Breast epithelium (tissue), 4 donors: ENCODE results near the gene SHISA6. TPM values are rescaled to one million over a fixed set of nuclear protein-coding genes. Genes with fewer than 3 reads are reported as not detected.
A peak's percentile ranks its signal among the peaks of the same experiment; 100 is the strongest.

Experiments used
- DNase-seq, 2 donors: peaks; one replicate each; pipeline ENCODE4 v3.0.0-alpha.2; 2019; ENCODE audit warnings: low spot score in 2 of 2
- H3K27ac ChIP-seq, 2 donors: fragments of 200-600 bp; sonication (generic) in 1 of 2; one replicate each; pipeline ENCODE4 v1.5.1; 2016 to 2019; ENCODE audit warnings: mild to moderate bottlenecking in 1 of 2
- H3K27me3 ChIP-seq, 2 donors: fragments of 200-600 bp; sonication (generic) in 1 of 2; one replicate each; pipeline versions ENCODE4 v1.5.1 to v1.6.0; 2017 to 2019; ENCODE audit warnings: control low read depth in 1 of 2, mild to moderate bottlenecking in 1 of 2
- H3K36me3 ChIP-seq: fragments of 200-600 bp; one replicate; pipeline ENCODE4 v1.5.1; 2019
- H3K4me1 ChIP-seq, 2 donors: fragments of 200-600 bp; sonication (generic); one replicate each; pipeline ENCODE4 v1.5.1; 2016 to 2019; ENCODE audit warnings: control low read depth in 1 of 2
- H3K4me3 ChIP-seq, 3 donors: fragments of 200-600 bp; sonication (generic); 1 replicate in 2 of 3; 2 replicates in 1 of 3; pipeline ENCODE4 v1.5.1; 2016 to 2019; ENCODE audit warnings: mild to moderate bottlenecking in 3 of 3, moderate library complexity in 2 of 3
- H3K9me3 ChIP-seq, 2 donors: fragments of 200-600 bp; sonication (generic) in 1 of 2; one replicate each; pipeline ENCODE4 v1.5.1; 2016 to 2019; ENCODE audit warnings: control low read depth in 1 of 2
- POLR2A ChIP-seq: fragments of 450-650 bp; IDR thresholded peaks from one replicate; pipeline ENCODE4 v1.6.1; 2016; ENCODE audit warnings: antibody characterized with exemption, mild to moderate bottlenecking, moderate library complexity
- POLR2AphosphoS5 ChIP-seq, 3 donors: sonication (generic); formaldehyde crosslinking; IDR thresholded peaks; one replicate each; pipeline ENCODE4 v1.6.1; 2017; ENCODE audit warnings: antibody characterized with exemption in 3 of 3
- intact Hi-C: fragments of 100-400 bp; cut with DNase I; formaldehyde crosslinking; loops from one replicate; pipeline ENCODE4 v1.15.1; 2023; ENCODE audit warnings: low total_unique reads
- total RNA-seq, 3 donors: library from RNA; depleted of rRNA; stranded (reverse); fragments of >200 nt; gene quantifications; one replicate each; pipeline ENCODE4 v1.1.0, GENCODE V29; 2016
- TF ChIP-seq, protein P1 (sequence below), 3 donors: fragments of 450-650 bp; IDR thresholded peaks; one replicate each; pipeline ENCODE4 v1.5.1; 2016 to 2017; ENCODE audit warnings: antibody characterized with exemption in 3 of 3, mild to moderate bottlenecking in 3 of 3, moderate library complexity in 3 of 3

Gene SHISA6
- total RNA-seq, 3 donors from 2014 or later: 0.44 to 5.3 (median 3.3) TPM

DNA sequence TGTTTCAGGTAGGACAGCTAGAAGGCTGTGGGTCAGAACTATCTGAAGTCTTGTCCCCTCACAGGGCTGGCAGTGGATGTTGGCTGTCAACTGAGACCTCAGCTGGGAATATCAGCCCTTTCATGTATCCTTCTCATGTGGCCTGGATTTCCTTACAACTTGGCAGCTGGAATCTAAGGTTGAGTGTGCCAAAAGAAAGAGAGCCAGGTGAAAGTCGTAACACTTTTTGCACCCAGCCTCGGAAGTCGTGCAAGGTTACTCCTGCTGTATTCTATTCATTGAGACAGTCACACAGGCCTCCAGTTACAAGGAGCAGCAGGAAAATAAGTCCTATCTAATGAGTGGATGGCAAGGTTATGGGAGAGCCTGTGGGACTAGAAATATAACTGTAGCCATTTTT is 304.7 kb downstream of the SHISA6 start:
- no peak for TF ChIP-seq POLR2AphosphoS5 (IDR thresholded peaks at IDR 0.05)
- TF ChIP-seq, protein P1, sequence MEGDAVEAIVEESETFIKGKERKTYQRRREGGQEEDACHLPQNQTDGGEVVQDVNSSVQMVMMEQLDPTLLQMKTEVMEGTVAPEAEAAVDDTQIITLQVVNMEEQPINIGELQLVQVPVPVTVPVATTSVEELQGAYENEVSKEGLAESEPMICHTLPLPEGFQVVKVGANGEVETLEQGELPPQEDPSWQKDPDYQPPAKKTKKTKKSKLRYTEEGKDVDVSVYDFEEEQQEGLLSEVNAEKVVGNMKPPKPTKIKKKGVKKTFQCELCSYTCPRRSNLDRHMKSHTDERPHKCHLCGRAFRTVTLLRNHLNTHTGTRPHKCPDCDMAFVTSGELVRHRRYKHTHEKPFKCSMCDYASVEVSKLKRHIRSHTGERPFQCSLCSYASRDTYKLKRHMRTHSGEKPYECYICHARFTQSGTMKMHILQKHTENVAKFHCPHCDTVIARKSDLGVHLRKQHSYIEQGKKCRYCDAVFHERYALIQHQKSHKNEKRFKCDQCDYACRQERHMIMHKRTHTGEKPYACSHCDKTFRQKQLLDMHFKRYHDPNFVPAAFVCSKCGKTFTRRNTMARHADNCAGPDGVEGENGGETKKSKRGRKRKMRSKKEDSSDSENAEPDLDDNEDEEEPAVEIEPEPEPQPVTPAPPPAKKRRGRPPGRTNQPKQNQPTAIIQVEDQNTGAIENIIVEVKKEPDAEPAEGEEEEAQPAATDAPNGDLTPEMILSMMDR (IDR thresholded peaks at IDR 0.05): no peak
- no peak for TF ChIP-seq POLR2A
- intact Hi-C loops: loop anchor here (10.0 kb wide), 1 partner anchor 1449 kb away; no protein-coding TSS in a partner anchor

DNA sequence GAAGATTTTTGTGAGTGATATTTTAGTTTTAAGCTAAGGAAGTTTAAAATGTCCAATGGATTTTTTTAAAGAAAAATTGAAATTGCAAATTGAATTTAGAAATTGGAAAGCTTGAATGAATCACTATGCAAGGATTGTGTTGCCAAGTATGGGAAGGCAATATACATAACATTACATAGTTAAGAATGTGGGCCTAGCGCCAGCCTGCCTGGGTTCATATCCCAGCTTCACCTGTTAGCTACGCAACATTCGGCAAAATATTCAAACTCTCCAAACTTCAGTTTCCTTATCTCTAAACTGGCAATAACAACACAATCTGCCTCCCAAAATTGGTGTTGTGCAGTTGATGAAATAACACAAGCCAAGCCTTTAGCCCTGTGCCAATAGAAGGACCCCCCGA is 306.8 kb downstream of the SHISA6 start:
- no peaks in the 10 kb centered on the region for H3K9me3 ChIP-seq
- H3K36me3 ChIP-seq: no peaks in the 10 kb centered on the region
- no peak for DNase-seq
- H3K4me1 ChIP-seq: no peaks in the 10 kb centered on the region
- H3K27me3 ChIP-seq: no peaks in the 10 kb centered on the region
- no peak overlapping the region for H3K27ac ChIP-seq
- TF ChIP-seq POLR2A (no peak), POLR2AphosphoS5 (IDR thresholded peaks at IDR 0.05) (no peak)
- TF ChIP-seq, protein P1 (IDR thresholded peaks at IDR 0.05): no peak
- intact Hi-C loops: loop anchor here (10.0 kb wide), 1 partner anchor 1447 kb away; no protein-coding TSS in a partner anchor
- H3K4me3 ChIP-seq: no peak overlapping the region

More for the DNA sequence above, 304.7 kb downstream of the SHISA6 start:
- H3K4me1 ChIP-seq: no peaks in the 10 kb centered on the region
- H3K27ac ChIP-seq: no peak overlapping the region
- H3K4me3 ChIP-seq: no peak overlapping the region
- no peaks in the 10 kb centered on the region for H3K27me3 ChIP-seq
- H3K36me3 ChIP-seq: no peaks in the 10 kb centered on the region
- peaks cover 13 to 20% of the 10 kb centered on the region in 2 donors for H3K9me3 ChIP-seq
- no peak for DNase-seq

DNA sequence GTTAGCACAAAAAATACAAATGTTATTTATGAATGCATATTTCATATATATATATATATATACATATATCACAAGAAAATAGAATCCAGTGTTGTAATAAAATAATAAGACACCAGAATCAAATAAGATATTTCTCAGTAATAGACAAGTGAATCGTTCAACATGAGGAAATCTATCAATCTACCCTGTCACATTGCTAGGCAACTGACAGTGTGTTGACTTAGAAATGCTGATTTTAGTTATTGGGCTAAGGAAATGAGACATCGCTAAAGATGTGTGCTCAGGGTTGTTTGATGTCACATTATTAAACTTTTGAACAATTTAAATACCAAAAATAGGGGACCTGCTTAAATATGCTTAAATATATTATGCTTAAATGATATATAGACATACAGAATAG is 307.4 kb downstream of the SHISA6 start:
- intact Hi-C loops: loop anchor here (10.0 kb wide), 1 partner anchor 1446 kb away; no protein-coding TSS in a partner anchor

DNA sequence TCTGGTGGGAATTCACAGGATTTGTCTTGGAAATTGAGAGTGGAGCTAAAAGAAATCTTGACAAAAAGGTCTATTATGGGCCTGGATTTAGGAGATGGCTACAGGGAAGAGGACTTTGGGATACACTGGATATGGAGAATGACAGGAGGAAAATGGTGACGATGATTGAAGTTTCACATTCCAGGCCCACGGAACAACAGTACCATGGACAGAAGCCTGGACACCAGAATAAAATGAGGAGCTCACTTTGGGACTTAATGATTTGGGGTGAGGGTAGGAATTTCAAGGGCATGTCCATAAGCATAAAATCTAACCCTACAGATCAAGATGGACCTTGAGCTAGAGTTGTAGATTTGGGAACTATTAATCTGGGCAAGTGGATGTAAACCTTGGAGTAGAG is 309.4 kb downstream of the SHISA6 start:
- DNase-seq: no peak
- H3K27ac ChIP-seq: peak overlapping the region in 1 of 2 donors; percentile 32
- no peak for TF ChIP-seq POLR2AphosphoS5 (IDR thresholded peaks at IDR 0.05)
- TF ChIP-seq, protein P1 (IDR thresholded peaks at IDR 0.05): no peak
- no peak for TF ChIP-seq POLR2A
- H3K36me3 ChIP-seq: no peaks in the 10 kb centered on the region
- H3K4me3 ChIP-seq: no peak overlapping the region
- no peaks in the 10 kb centered on the region for H3K27me3 ChIP-seq
- H3K9me3 ChIP-seq: no peaks in the 10 kb centered on the region
- no peaks in the 10 kb centered on the region for H3K4me1 ChIP-seq
- intact Hi-C loops: no loop called here

More for the DNA sequence above, 307.4 kb downstream of the SHISA6 start:
- no peaks in the 10 kb centered on the region for H3K4me1 ChIP-seq
- H3K36me3 ChIP-seq: no peaks in the 10 kb centered on the region
- TF ChIP-seq POLR2AphosphoS5 (IDR thresholded peaks at IDR 0.05) (no peak), POLR2A (no peak)
- TF ChIP-seq, protein P1 (IDR thresholded peaks at IDR 0.05): no peak
- no peak overlapping the region for H3K27ac ChIP-seq
- no peak overlapping the region for H3K4me3 ChIP-seq
- no peaks in the 10 kb centered on the region for H3K27me3 ChIP-seq
- no peaks in the 10 kb centered on the region for H3K9me3 ChIP-seq
- no peak for DNase-seq

DNA sequence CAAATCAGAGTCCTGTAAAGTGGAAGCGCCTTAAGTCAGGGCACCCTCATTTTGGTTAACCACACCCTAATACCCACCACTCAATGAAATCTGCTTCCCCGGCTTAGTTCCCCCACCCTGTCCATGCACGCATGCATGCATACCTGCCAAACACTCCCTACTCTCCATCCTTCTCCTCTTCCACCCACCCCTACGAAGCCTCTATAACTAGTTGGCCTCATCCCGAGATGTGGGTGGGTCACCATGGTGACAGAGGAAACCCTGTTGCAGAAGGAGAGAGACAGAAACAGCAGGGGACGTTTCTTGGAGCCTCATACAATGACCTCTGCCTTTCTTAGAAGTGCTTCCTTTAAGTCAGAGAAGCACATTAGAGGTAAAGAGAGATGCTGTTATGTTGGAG is 310.4 kb downstream of the SHISA6 start:
- peak in 1 of 2 donors; percentile 43 for DNase-seq
- H3K36me3 ChIP-seq: no peaks in the 10 kb centered on the region
- intact Hi-C loops: no loop called here
- H3K4me1 ChIP-seq: no peaks in the 10 kb centered on the region
- H3K27me3 ChIP-seq: no peaks in the 10 kb centered on the region
- no peak for TF ChIP-seq POLR2AphosphoS5 (IDR thresholded peaks at IDR 0.05)
- TF ChIP-seq, protein P1 (IDR thresholded peaks at IDR 0.05): no peak
- TF ChIP-seq POLR2A: no peak
- H3K9me3 ChIP-seq: no peaks in the 10 kb centered on the region
- no peak overlapping the region for H3K4me3 ChIP-seq
- H3K27ac ChIP-seq: peak overlapping the region in 1 of 2 donors; percentile 43
